UCSD-AML1 (cell line): ENCODE results near the gene EPOP.
A peak's percentile ranks its signal among the peaks of the same experiment; 100 is the strongest.

Experiments
- DNase-seq: peaks from one replicate; lab custom pipeline; 2025; ENCODE audit not compliant: unreplicated experiment; lab: John Stamatoyannopoulos, UW

EPOP gene

GRCh38 chr17:38674749-38675615 lies at the start of gene EPOP:
TSS of gene EPOP (minus strand) at chr17:38674957. CDS start at chr17:38674495, 462 bp downstream.
- DNase-seq: peak; percentile 91

- no peak for DNase-seq
Measured at GRCh38 chr17:38721802-38722201, 47.0 kb upstream of the EPOP start.

GRCh38 chr17:38720941-38721340 lies 46.2 kb upstream of the EPOP start:
- DNase-seq: no peak

DNA sequence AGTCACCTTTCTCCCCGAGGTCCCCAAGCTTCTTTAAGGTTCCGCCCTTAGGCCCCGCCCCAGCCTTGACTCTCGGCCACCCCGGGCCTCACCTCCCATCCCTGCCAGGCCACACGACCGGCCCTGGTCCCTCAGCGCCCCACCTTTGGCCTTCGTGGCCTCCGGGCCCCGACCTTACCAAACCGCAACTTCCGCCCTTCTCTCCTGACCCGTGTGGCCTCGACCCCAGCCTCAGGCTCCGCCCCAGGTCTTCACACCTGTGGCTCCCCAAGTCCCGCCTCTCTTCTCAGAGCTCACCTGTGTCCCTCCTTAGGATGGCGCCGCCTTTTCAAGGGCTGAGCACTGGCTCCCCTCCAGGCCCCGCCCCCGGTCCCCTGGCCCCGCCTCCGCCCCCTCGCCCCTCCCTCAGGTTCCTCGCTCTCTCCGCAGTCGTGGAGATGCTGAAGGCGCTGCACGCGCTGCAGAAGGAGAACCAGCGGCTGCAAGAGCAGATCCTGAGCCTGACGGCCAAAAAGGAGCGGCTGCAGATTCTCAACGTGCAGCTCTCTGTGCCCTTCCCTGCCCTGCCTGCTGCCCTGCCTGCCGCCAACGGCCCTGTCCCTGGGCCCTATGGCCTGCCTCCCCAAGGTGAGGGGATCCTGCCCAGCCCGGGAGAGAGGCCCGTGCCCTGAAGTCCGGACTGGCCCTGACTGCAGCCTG lies 45.3 kb upstream of the EPOP start:
- no peak for DNase-seq

DNA sequence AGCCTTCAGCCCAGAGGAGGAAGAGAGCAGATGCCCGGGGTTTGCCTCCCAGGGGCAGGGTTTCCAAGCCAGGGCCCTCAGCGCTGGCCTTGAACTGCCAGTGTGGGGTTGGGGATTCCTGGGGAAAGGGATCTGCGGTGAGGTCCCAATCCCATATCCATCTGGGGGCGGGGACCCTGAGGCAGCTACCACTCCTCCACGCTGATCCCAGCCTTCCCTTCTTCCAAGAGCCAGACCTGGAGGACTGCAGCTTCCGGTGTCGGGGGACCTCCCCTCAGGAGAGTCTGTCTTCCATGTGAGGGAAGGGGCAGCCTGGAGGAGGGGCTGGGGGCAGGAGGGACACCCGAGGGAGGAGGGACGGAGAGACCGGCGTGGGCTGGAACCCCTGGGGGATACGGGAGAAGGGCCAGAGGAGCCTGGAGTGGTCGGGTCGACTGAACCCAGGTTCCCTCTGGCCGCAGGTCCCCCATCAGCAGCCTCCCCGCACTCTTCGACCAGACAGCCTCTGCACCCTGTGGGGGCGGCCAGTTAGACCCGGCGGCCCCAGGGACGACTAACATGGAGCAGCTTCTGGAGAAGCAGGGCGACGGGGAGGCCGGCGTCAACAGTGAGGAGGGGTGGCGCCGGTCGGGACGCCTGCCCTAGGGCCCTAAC lies 44.7 kb upstream of the EPOP start:
- no peak for DNase-seq

DNA sequence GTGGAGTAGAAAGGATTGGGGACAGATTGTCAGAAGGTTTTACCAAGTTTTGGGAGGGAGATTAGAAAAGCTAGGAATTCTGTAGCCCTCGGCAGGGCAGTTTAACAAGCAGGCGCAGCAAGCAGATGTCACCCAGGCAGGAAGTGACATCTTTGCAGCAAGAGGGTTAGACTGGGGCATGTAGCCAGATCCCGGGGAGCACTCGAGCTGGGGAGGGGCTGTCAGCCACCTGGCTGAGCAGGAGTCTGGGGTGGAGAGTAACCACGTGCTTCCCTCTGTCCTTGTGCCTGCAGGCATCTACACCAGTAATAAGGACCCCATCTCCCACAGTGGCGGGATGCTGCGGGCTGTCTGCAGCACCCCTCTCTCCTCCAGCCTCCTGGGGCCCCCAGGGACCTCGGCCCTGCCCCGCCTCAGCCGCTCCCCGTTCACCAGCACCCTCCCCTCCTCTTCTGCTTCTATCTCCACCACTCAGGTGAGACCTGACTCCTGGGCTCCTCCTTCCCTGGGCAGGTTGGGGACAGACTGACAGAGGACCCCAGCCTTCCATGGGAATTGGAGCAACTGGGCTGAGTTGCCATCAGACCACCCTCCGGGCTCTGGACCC lies 42.5 kb upstream of the EPOP start:
- no peak for DNase-seq

DNA sequence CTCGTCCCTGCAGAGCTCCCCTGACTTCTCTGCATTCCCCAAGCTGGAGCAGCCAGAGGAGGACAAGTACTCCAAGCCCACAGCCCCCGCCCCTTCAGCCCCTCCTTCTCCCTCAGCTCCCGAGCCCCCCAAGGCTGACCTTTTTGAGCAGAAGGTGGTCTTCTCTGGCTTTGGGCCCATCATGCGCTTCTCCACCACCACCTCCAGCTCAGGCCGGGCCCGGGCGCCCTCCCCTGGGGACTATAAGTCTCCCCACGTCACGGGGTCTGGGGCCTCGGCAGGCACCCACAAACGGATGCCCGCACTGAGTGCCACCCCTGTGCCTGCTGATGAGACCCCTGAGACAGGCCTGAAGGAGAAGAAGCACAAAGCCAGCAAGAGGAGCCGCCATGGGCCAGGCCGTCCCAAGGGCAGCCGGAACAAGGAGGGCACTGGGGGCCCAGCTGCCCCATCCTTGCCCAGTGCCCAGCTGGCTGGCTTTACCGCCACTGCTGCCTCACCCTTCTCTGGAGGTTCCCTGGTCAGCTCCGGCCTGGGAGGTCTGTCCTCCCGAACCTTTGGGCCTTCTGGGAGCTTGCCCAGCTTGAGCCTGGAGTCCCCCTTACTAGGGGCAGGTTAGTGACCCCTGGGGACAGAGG lies 41.7 kb upstream of the EPOP start:
- no peak for DNase-seq

GRCh38 chr17:38715216-38715943 lies 40.6 kb upstream of the EPOP start:
- no peak for DNase-seq

- DNase-seq: no peak
Measured at GRCh38 chr17:38713456-38714075, 38.8 kb upstream of the EPOP start.

DNA sequence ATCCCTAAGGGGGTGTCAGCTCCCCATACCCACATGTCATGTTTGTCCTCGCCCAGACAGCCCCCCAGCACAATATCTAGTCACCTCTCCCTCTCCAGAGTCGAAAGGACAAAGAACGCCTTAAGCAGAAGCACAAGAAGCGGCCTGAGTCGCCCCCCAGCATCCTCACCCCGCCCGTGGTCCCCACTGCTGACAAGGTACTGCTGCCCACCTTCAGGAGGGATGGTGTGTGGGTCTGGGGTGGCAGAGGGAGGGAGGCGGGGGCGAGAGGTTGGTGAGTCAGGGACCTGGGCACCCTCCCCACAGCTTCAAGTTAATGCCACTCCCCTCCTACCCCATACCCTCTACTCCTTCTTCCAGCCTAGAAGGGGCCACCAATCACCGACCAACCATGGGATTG lies 37.8 kb upstream of the EPOP start:
- DNase-seq: no peak

GRCh38 chr17:38711792-38712571 lies 37.2 kb upstream of the EPOP start:
- peak; percentile 25 for DNase-seq

- no peak for DNase-seq
Measured at GRCh38 chr17:38710985-38711384, 36.2 kb upstream of the EPOP start.

DNA sequence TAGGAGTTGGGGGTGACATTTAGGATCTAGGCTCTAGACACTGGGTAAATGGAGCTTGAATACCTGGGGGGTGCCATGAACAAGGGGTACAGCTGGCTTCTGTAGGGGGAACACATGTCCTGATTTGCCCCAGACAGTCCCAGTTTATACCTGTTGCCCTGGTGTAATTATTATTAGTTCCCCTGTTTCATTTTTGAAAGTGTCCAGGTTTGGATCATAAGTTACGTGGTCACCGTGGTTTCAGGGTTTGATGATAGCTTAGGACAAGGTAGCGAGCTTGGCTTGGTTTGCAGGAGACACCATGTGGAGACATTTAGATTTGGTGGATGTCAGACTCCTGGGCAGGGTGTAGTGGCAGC lies 35.8 kb upstream of the EPOP start:
- no peak for DNase-seq

DNA sequence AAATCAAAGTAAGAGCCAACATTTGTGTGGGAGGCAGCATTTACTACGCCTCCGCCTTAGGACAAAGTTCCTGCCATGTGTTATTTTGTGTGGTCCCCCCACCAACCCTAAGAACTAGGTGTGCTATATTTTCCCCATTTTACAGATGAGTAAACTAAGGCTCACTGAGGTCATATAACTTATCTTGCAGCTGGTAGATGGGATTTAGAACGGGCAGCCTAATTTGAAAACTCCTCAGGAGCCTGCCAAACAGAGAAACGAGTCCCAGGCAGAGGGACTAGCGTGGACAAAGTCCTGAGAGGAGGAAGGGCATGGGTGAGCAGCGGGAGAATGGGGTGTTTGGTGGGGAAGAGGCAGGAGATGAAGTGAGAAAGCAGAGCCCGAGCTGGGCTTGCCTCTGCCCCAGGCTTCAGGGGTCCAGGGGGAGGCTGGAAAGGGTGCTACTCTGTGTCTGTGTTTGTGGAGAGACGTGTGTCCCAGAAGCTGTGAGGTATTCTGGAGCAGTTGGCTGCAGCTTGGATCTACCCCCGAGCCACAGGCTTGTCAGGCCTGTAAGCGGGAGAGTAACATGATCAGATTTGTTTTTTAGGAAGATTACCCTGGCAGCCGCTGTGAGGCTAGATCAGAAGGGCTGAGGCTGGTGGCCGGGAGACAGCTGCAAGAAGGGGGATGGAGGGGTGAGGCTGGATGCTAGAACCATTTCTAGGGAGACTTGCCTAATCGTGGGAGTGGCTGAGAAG lies 35.3 kb upstream of the EPOP start:
- DNase-seq: no peak

GRCh38 chr17:38709104-38709820 lies 34.5 kb upstream of the EPOP start:
- no peak for DNase-seq

GRCh38 chr17:38707678-38708351 lies 33.1 kb upstream of the EPOP start:
- no peak for DNase-seq

- no peak for DNase-seq
Measured at GRCh38 chr17:38706505-38707216, 31.9 kb upstream of the EPOP start.
